Cortex of kidney (tissue), 1 donor: ENCODE results near the gene PTPN3.

Experiments used
- DNase-seq: peaks from one replicate; lab custom pipeline; 2025; lab: John Stamatoyannopoulos, UW

The PTPN3 gene

DNA sequence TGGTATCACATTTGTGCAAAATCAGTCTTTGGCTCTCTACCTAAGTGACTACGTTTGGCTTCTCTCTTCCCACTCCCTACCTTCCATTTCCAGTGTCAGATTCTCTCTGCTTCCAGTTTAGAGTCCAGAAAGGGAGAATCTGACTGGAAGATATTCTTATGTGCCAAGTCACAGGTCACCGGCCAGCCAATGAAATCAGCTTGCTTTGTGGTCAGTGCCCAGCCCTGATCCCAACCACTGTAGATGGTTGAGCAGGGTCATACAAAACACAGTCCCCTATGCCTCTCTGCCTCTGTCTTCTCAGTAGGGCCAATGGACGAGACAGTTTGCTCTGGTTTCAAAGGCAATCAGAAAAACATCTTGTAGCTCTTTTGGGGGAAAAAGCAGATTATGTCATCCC is 161.7 kb downstream of the PTPN3 start:
- DNase-seq: no peak

DNA sequence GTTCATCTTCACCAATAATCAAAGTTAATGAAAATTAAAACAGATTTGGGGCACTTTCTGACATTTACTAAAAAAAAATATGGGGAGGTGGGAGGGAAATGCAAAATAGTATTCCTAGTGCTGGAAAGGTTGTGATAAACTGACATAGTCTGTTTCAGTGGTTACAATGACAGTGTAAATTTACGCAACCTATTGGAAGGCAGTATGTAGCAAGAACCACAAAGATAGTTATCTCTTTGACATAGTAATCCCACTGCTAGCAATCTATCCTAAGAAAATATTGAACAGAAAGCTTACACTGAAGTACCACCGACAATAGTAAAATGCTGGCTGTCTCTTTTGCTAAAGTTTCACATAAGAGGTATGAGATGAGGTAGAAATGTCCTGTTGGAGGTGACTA is 162.2 kb downstream of the PTPN3 start:
- DNase-seq: no peak

DNA sequence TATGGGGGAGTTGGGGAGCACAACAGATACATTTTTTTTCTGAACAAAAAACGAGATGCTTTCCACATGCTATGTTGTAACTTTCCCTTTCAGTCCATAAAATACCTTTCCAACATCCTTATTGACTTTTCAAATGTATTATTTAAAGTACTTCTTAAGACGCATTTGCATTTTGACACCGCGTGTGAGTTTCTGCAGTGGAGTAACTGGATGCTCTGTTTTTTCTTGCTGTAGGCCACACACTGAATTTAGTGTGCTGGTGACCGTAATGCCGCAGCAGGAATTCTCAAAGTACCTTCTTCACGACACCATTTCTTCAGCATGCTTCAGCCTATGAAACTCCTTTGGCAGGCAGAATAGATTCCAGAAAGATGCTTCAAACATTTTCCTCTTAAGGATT is 163.0 kb downstream of the PTPN3 start:
- no peak for DNase-seq

DNA sequence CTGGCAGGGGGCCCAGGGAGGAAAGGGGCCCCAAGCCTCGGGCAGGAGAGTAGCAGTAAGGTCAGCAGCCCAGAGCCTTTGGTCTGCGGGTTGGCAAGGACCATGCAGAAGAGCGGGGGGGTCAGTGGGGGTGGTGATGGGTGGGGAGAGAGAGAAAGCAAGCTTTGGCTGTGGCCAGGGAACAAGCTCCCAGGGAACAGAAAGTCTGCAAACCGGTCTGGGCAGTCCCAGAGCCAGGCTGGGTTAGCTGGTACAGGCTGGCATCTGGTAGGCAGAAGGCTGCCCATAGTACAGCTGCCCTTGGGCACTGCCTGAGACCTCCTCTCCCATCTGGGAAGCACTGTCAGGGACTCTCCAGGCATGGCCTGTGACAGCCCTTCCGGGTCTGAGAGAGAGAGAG is 166.8 kb downstream of the PTPN3 start:
- no peak for DNase-seq

DNA sequence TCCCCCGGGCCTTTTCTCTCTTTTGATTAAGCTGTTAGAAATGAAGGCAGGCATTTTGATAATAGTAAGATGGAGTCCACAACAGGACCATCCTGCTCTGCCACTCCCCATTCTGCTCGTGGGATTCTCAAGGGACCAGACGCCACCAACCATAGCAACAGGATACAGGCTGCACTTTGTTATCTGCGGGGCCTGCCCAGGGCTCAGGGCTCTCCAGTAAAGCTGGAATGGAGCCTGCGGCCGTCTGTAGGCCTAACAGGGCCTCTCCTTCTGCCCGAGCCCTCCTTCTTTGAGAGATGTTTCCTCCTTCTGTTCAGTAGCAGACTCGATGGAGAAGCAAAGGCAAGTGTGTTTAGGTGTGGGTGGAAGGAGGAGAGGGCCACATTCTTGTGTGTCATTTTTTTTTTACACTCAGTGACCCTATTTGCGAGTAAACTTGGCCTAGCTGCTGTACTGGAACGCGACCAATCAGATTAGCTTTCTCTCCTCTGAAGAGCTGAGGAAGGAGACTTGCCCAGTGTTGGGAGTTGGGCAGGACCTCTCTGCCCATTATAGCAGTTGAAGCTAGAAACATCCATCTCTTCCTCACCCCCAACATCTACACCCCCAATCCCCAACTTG is 168.4 kb downstream of the PTPN3 start:
- DNase-seq: no peak

DNA sequence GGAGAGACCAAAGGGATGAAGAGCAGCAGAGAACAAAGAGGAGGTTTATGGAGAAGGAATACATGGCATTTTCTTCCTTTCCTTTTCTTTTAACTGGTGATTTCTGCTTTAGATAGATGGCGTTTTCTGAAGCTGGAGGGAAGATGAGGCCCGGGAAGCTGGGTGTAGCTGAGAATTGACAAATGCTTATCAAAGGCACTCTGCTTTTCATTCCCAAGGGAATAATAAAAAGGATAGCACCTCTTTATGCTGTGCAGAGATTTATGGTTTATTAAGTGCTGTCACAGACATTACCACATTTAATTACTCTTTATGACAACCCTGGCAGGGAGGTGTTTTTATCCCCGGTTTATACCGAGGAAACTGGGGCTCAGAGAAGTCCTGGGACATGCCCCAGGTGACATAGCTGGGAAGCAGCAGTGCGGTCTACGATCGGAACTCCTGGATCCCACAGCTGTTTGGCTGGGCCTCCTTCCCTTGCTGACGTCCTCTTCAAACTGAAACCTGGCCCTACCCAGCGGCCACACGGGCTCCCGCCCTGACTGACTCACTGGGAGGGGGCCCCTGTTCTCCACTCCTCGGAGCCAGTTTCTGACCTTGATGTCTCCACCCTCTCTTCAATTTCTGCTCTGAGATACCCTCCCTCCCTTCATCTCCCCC is 169.0 kb downstream of the PTPN3 start:
- DNase-seq: no peak
